ENCODE measurements around the gene B3GAT2. TPM values are rescaled to one million over a fixed set of nuclear protein-coding genes. Genes with fewer than 3 reads are reported as not detected.

Gene B3GAT2
- total RNA-seq, 1 donor from 2014 or later, result 0.52 TPM

- H3K4me1 ChIP-seq (ENCODE audit: control insufficient read depth in 3 of 3, insufficient read depth in 3 of 3, low read length in 3 of 3), result peaks cover 0 to 4% (median 0%) of the 10 kb centered on the region in 3 donors
- no peaks in the 10 kb centered on the region for H3K9me3 ChIP-seq (ENCODE audit: control insufficient read depth in 3 of 3, low read length in 3 of 3)
- no peaks in the 10 kb centered on the region for H3K27me3 ChIP-seq (ENCODE audit: control insufficient read depth in 3 of 3, insufficient read depth in 3 of 3, low read length in 3 of 3)
- H3K36me3 ChIP-seq (ENCODE audit: control insufficient read depth in 3 of 3, insufficient read depth in 3 of 3, low read length in 3 of 3), result no peaks in the 10 kb centered on the region
- no peak overlapping the region for H3K9ac ChIP-seq (ENCODE audit: low read depth in 1 of 3, low read length in 3 of 3)
- no peak overlapping the region for H3K27ac ChIP-seq (ENCODE audit: low read depth, low read length)
- H3K4me3 ChIP-seq (ENCODE audit: low read length in 3 of 3), result no peak overlapping the region
These were observed 125.4 kb downstream of the B3GAT2 start for GRCh38 chr6:70831427-70831826.

GRCh38 chr6:70823651-70824050, 133.2 kb downstream of the B3GAT2 start:
- Histone ChIP-seq H3K9ac (ENCODE audit: low read depth in 1 of 3, low read length in 3 of 3) (no peak overlapping the region), H3K27ac (ENCODE audit: low read depth, low read length) (no peak overlapping the region), H3K4me1 (ENCODE audit: control insufficient read depth in 3 of 3, insufficient read depth in 3 of 3, low read length in 3 of 3) (no peaks in the 10 kb centered on the region)

DNA sequence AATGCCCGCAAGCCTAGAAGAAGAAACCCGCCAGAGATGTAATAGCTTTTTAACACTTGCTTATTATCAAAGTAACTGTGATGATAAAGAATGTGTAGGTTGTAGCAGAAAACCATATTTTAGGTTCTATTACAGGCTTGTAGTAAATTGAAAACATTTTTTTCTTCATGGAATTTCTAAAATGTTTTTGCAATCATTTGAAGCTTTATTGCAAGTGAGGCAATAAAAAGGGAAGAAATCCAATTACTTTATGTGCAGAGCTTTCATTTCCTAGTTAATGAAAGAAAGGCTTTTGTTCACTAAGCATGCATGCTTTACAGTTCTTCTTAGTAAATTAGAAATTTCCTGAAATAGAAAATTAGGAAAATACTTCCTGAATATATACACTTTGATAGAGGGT, 135.1 kb downstream of the B3GAT2 start:
- Histone ChIP-seq H3K9me3 (ENCODE audit: control insufficient read depth in 3 of 3, low read length in 3 of 3) (no peaks in the 10 kb centered on the region), H3K4me3 (ENCODE audit: low read length in 3 of 3) (no peak overlapping the region), H3K27me3 (ENCODE audit: control insufficient read depth in 3 of 3, insufficient read depth in 3 of 3, low read length in 3 of 3) (no peaks in the 10 kb centered on the region), H3K36me3 (ENCODE audit: control insufficient read depth in 3 of 3, insufficient read depth in 3 of 3, low read length in 3 of 3) (no peaks in the 10 kb centered on the region), H3K4me1 (ENCODE audit: control insufficient read depth in 3 of 3, insufficient read depth in 3 of 3, low read length in 3 of 3) (no peaks in the 10 kb centered on the region), H3K27ac (ENCODE audit: low read depth, low read length) (no peak overlapping the region), H3K9ac (ENCODE audit: low read depth in 1 of 3, low read length in 3 of 3) (no peak overlapping the region)

More at GRCh38 chr6:70823651-70824050, 133.2 kb downstream of the B3GAT2 start:
- Histone ChIP-seq H3K36me3 (ENCODE audit: control insufficient read depth in 3 of 3, insufficient read depth in 3 of 3, low read length in 3 of 3) (no peaks in the 10 kb centered on the region), H3K9me3 (ENCODE audit: control insufficient read depth in 3 of 3, low read length in 3 of 3) (no peaks in the 10 kb centered on the region), H3K27me3 (ENCODE audit: control insufficient read depth in 3 of 3, insufficient read depth in 3 of 3, low read length in 3 of 3) (no peaks in the 10 kb centered on the region), H3K4me3 (ENCODE audit: low read length in 3 of 3) (no peak overlapping the region)

GRCh38 chr6:70820778-70821177, 136.1 kb downstream of the B3GAT2 start:
- Histone ChIP-seq H3K4me3 (ENCODE audit: low read length in 3 of 3) (no peak overlapping the region), H3K4me1 (ENCODE audit: control insufficient read depth in 3 of 3, insufficient read depth in 3 of 3, low read length in 3 of 3) (no peaks in the 10 kb centered on the region), H3K9me3 (ENCODE audit: control insufficient read depth in 3 of 3, low read length in 3 of 3) (no peaks in the 10 kb centered on the region), H3K27ac (ENCODE audit: low read depth, low read length) (no peak overlapping the region), H3K36me3 (ENCODE audit: control insufficient read depth in 3 of 3, insufficient read depth in 3 of 3, low read length in 3 of 3) (no peaks in the 10 kb centered on the region), H3K9ac (ENCODE audit: low read depth in 1 of 3, low read length in 3 of 3) (no peak overlapping the region), H3K27me3 (ENCODE audit: control insufficient read depth in 3 of 3, insufficient read depth in 3 of 3, low read length in 3 of 3) (no peaks in the 10 kb centered on the region)

GRCh38 chr6:70819646-70820045, 137.2 kb downstream of the B3GAT2 start:
- Histone ChIP-seq H3K4me3 (ENCODE audit: low read length in 3 of 3) (no peak overlapping the region), H3K36me3 (ENCODE audit: control insufficient read depth in 3 of 3, insufficient read depth in 3 of 3, low read length in 3 of 3) (no peaks in the 10 kb centered on the region), H3K27me3 (ENCODE audit: control insufficient read depth in 3 of 3, insufficient read depth in 3 of 3, low read length in 3 of 3) (no peaks in the 10 kb centered on the region), H3K27ac (ENCODE audit: low read depth, low read length) (no peak overlapping the region), H3K9ac (ENCODE audit: low read depth in 1 of 3, low read length in 3 of 3) (no peak overlapping the region), H3K9me3 (ENCODE audit: control insufficient read depth in 3 of 3, low read length in 3 of 3) (no peaks in the 10 kb centered on the region), H3K4me1 (ENCODE audit: control insufficient read depth in 3 of 3, insufficient read depth in 3 of 3, low read length in 3 of 3) (no peaks in the 10 kb centered on the region)

GRCh38 chr6:70813885-70814284, 143.0 kb downstream of the B3GAT2 start:
- Histone ChIP-seq H3K9me3 (ENCODE audit: control insufficient read depth in 3 of 3, low read length in 3 of 3) (no peaks in the 10 kb centered on the region), H3K4me1 (ENCODE audit: control insufficient read depth in 3 of 3, insufficient read depth in 3 of 3, low read length in 3 of 3) (peaks cover 0 to 7% (median 6%) of the 10 kb centered on the region in 3 donors), H3K36me3 (ENCODE audit: control insufficient read depth in 3 of 3, insufficient read depth in 3 of 3, low read length in 3 of 3) (peaks cover 0 to 4% (median 0%) of the 10 kb centered on the region in 3 donors), H3K4me3 (ENCODE audit: low read length in 3 of 3) (peak overlapping the region; percentile 38 to 49 (median 41)), H3K27me3 (ENCODE audit: control insufficient read depth in 3 of 3, insufficient read depth in 3 of 3, low read length in 3 of 3) (no peaks in the 10 kb centered on the region), H3K9ac (ENCODE audit: low read depth in 1 of 3, low read length in 3 of 3) (no peak overlapping the region), H3K27ac (ENCODE audit: low read depth, low read length) (no peak overlapping the region)

DNA sequence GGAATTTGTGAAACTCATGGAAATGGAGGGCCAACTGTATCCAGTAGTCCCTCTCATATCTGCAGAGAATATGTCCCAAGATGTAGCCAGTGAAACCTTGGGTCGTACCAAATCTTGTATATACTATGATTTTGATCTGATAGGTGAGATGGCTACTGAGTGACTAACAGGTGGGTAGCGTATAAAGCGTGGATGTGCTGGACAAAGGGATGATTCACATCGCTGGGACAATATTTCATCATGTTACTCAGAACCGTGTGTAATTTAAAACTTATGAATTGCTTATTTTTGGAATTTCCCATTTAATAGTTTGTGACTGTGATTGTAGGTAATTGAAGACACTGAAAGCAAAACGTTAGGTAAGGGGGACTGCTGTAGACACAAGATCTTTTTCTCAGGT, 145.1 kb downstream of the B3GAT2 start:
- Histone ChIP-seq H3K4me3 (ENCODE audit: low read length in 3 of 3) (no peak overlapping the region), H3K4me1 (ENCODE audit: control insufficient read depth in 3 of 3, insufficient read depth in 3 of 3, low read length in 3 of 3) (peaks cover 0 to 7% (median 6%) of the 10 kb centered on the region in 3 donors), H3K27me3 (ENCODE audit: control insufficient read depth in 3 of 3, insufficient read depth in 3 of 3, low read length in 3 of 3) (no peaks in the 10 kb centered on the region), H3K27ac (ENCODE audit: low read depth, low read length) (no peak overlapping the region), H3K9me3 (ENCODE audit: control insufficient read depth in 3 of 3, low read length in 3 of 3) (no peaks in the 10 kb centered on the region), H3K36me3 (ENCODE audit: control insufficient read depth in 3 of 3, insufficient read depth in 3 of 3, low read length in 3 of 3) (peaks cover 0 to 4% (median 0%) of the 10 kb centered on the region in 3 donors), H3K9ac (ENCODE audit: low read depth in 1 of 3, low read length in 3 of 3) (no peak overlapping the region)
